ENCODE measurements around the gene GAK.

DNA sequence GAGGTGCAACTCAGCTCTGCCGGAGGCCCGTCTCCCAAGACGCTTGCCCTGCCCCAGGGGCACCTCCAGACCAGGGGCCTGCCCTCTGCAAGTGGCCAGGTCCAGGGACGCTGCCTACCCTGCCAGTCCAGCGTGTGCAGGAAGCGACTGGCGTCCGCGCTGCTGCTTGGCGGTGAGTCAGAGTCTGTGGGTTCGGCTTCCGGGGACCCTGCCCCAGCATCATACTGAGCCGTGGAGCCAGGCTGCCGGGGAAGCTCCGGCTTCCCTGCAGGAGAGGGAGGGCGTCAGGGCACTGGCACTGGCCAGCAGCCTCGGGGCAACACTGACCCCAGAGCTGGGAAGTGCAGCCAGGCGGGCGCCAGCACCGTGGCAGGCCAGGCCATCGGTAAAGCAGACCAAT is 63.7 kb downstream of the GAK start:
- TF ChIP-seq, protein P1, sequence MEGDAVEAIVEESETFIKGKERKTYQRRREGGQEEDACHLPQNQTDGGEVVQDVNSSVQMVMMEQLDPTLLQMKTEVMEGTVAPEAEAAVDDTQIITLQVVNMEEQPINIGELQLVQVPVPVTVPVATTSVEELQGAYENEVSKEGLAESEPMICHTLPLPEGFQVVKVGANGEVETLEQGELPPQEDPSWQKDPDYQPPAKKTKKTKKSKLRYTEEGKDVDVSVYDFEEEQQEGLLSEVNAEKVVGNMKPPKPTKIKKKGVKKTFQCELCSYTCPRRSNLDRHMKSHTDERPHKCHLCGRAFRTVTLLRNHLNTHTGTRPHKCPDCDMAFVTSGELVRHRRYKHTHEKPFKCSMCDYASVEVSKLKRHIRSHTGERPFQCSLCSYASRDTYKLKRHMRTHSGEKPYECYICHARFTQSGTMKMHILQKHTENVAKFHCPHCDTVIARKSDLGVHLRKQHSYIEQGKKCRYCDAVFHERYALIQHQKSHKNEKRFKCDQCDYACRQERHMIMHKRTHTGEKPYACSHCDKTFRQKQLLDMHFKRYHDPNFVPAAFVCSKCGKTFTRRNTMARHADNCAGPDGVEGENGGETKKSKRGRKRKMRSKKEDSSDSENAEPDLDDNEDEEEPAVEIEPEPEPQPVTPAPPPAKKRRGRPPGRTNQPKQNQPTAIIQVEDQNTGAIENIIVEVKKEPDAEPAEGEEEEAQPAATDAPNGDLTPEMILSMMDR (IDR thresholded peaks at IDR 0.05): no peak
- no peak for TF ChIP-seq POLR2A (IDR thresholded peaks at IDR 0.05)
